HG03280 (cell line): Measurements from ENCODE around the gene PMF1.

Source experiments
- ATAC-seq: cut with Tn5 transposase; IDR thresholded peaks from one replicate; pipeline ENCODE4 v1.9.1; 2021; ENCODE audit warnings: mild to moderate bottlenecking, moderate library complexity; ENCODE audit not compliant: unreplicated experiment

The PMF1 gene

GRCh38 chr1:156233426-156234127 lies 20.8 kb downstream of the PMF1 start:
- ATAC-seq = no peak

- no peak for ATAC-seq
Measured at GRCh38 chr1:156236164-156236563, 23.4 kb downstream of the PMF1 start.

- no peak for ATAC-seq
Measured at GRCh38 chr1:156238248-156238647, 25.4 kb downstream of the PMF1 start.

GRCh38 chr1:156241311-156241811 lies 28.6 kb downstream of the PMF1 start:
- ATAC-seq = no peak

- no peak for ATAC-seq
Measured at GRCh38 chr1:156241926-156242325, 29.1 kb downstream of the PMF1 start, which contains the start of gene BGLAP. Gene BGLAP (plus strand): TSS chr1:156242184. CDS start chr1:156242232, 48 bp downstream.

GRCh38 chr1:156242738-156243137 lies 29.9 kb downstream of the PMF1 start:
- no peak for ATAC-seq

GRCh38 chr1:156244126-156244525 lies 31.3 kb downstream of the PMF1 start:
- ATAC-seq = no peak

- no peak for ATAC-seq
Measured at GRCh38 chr1:156244712-156245111, 31.9 kb downstream of the PMF1 start.

GRCh38 chr1:156245451-156246232 lies 32.8 kb downstream of the PMF1 start:
- no peak for ATAC-seq

GRCh38 chr1:156246241-156246780 lies 33.5 kb downstream of the PMF1 start:
- no peak for ATAC-seq

- no peak for ATAC-seq
Measured at GRCh38 chr1:156246781-156247459, 34.1 kb downstream of the PMF1 start.

GRCh38 chr1:156247460-156248322 lies 34.9 kb downstream of the PMF1 start, which contains the start of gene PAQR6:
Gene PAQR6 (minus strand): TSS chr1:156248056. CDS start chr1:156246731, 1,325 bp downstream.
- ATAC-seq = no peak

- ATAC-seq = no peak
Measured at GRCh38 chr1:156248323-156248683, 35.5 kb downstream of the PMF1 start.

GRCh38 chr1:156249593-156249992 lies 36.8 kb downstream of the PMF1 start:
- no peak for ATAC-seq

GRCh38 chr1:156251527-156251926 lies 38.7 kb downstream of the PMF1 start:
- no peak for ATAC-seq

- no peak for ATAC-seq
Measured at GRCh38 chr1:156253634-156254033, 40.8 kb downstream of the PMF1 start.

- ATAC-seq = no peak
Measured at GRCh38 chr1:156257711-156258110, 44.9 kb downstream of the PMF1 start.

GRCh38 chr1:156258859-156259258 lies 46.1 kb downstream of the PMF1 start:
- no peak for ATAC-seq

GRCh38 chr1:156259805-156260204 lies 47.0 kb downstream of the PMF1 start:
- ATAC-seq = no peak

- ATAC-seq = no peak
Measured at GRCh38 chr1:156260896-156261295, 48.1 kb downstream of the PMF1 start.
